ENCODE data around the gene HECW1. TPM values are rescaled to one million over a fixed set of nuclear protein-coding genes. Genes with fewer than 3 reads are reported as not detected.

HECW1 gene
- total and polyA plus RNA-seq, 2 of the 8 experiments (the other 6 are each of a cell fraction or from before 2014, with no cell fraction given): 2.9 to 12.7 TPM

DNA sequence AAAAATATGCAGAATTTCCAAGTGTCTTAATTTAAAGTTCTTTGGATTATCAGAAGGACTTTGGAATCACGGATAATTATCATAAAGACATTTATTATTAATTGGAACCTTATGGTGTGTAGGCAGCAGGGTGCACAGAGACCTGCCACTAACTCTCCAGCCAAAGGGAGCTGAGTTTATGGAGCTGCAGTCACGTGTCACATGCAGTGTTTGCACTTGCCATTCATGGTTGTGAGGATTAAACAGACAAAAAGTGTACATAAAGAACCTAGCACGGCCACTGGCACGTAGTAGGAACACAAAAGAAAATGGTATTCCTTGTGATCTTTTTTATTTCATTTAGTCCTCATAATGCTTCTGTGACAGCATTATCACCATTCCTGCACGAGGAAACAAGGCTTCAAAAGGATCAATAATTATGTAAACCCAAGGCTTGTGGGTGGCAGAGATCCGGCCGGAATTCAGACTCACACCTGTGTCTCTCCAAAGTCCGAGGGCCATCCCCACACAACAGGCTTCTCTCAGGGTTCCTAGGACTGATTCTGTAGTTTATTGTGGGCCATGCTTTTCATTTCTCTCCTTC is 326.5 kb downstream of the HECW1 start:
- Histone ChIP-seq H3K27me3 (replicated peaks in 1 of 4; ENCODE audit: control insufficient read depth in 3 of 4, extremely low read depth in 1 of 4, insufficient read depth in 3 of 4, low read length in 3 of 4) (no peaks in the 10 kb centered on the region), H3K9ac (replicated peaks in 1 of 4; ENCODE audit: extremely low read depth in 1 of 4, low read depth in 3 of 4, low read length in 3 of 4) (no peak overlapping the region), H3K4me3 (ENCODE audit: extremely low read depth in 1 of 4, insufficient read depth in 2 of 4, low read depth in 3 of 4, low read length in 4 of 4) (no peak overlapping the region), H3K4ac (replicated peaks; ENCODE audit: insufficient read length, low read depth, low read length) (no peak overlapping the region), H4K8ac (ENCODE audit: extremely low read depth, insufficient read depth, low read length) (no peak overlapping the region), H3K79me1 (ENCODE audit: low read depth, low read length) (no peaks in the 10 kb centered on the region; the same call in 1 of the 2 replicates), H3K36me3 (ENCODE audit: control insufficient read depth in 2 of 4, insufficient read depth in 4 of 4, low read length in 3 of 4) (no peaks in the 10 kb centered on the region), H3K4me2 (ENCODE audit: insufficient read depth in 1 of 2, low read depth in 2 of 2, low read length in 2 of 2) (no peak overlapping the region), H3K9me3 (ENCODE audit: insufficient read depth in 2 of 2, low read depth in 1 of 2, low read length in 1 of 2) (no peaks in the 10 kb centered on the region), H2BK15ac (ENCODE audit: low read length) (no peak overlapping the region), H3K4me1 (replicated peaks in 1 of 4; ENCODE audit: control insufficient read depth in 3 of 4, insufficient read depth in 4 of 4, low read length in 3 of 4) (peaks cover 0 to 3% (median 1%) of the 10 kb centered on the region in 4 experiments; a peak in 2 of 7 replicates), H3K79me2 (ENCODE audit: control insufficient read depth in 1 of 2, insufficient read depth in 2 of 2, low read length in 2 of 2) (no peaks in the 10 kb centered on the region), H2BK20ac (ENCODE audit: low read length) (peak overlapping the region; percentile 68; the same call in 1 of the 2 replicates), H4K91ac (replicated peaks; ENCODE audit: insufficient read length, low read length) (no peak overlapping the region), H3K23me2 (ENCODE audit: low read depth, low read length) (no peaks in the 10 kb centered on the region), H3K23ac (ENCODE audit: insufficient read length) (no peak overlapping the region), H2BK12ac (ENCODE audit: low read depth, low read length) (0 out of 2 replicates have a peak overlapping the region, but pooled peaks have one; percentile 20), H4K20me1 (replicated peaks in 1 of 2; ENCODE audit: control insufficient read depth in 1 of 2, insufficient read depth in 2 of 2, low read length in 2 of 2) (no peaks in the 10 kb centered on the region), H2BK5ac (ENCODE audit: low read depth, low read length) (peak overlapping the region; percentile 60; the same call in 1 of the 2 replicates), H3K27ac (ENCODE audit: low read depth, low read length) (no peak overlapping the region), H2AFZ (ENCODE audit: low read length) (0 out of 2 replicates have a peak overlapping the region, but pooled peaks have one; percentile 88), H3K18ac (ENCODE audit: extremely low read depth, low read length) (0 out of 2 replicates have a peak overlapping the region, but pooled peaks have one; percentile 78), H3K14ac (ENCODE audit: insufficient read length) (no peak overlapping the region), H2AK5ac (ENCODE audit: low read depth, low read length) (no peak overlapping the region), H2BK120ac (replicated peaks; ENCODE audit: low read depth, low read length) (no peak overlapping the region), H3K56ac (replicated peaks; ENCODE audit: insufficient read length, low read depth, low read length) (no peak overlapping the region), H4K5ac (ENCODE audit: insufficient read length, low read depth, low read length) (no peak overlapping the region)
- ChIA-PET POLR2A (ENCODE audit: partially characterized antibody) (interaction anchor here (0.7 kb wide), 1 partner anchor 506 kb away, joined by 4 read pairs; no protein-coding TSS in a partner anchor), CTCF (ENCODE audit: partially characterized antibody) (interaction anchor here (0.6 to 2.7 kb wide), 62 partner anchors 8 to 1498 kb away, joined by 3 to 20 read pairs (median 4); partner anchors contain the start of genes MRPL32 and PSMA2)
- WGBS, 2 experiments (ENCODE audit: extremely low coverage in 1 of 2, insufficient coverage in 1 of 2, insufficient read length in 1 of 2, insufficient replicate concordance in 2 of 2, low coverage in 1 of 2, low lambda C conversion rate in 2 of 2, missing lambda C conversion rate in 1 of 2): 91% methylated on average over 8 of the region's 8 CpGs; no CpG with 5 or more reads in 1 of the 2 experiments
- DNase-seq (ENCODE audit: low read depth in 1 of 2, low spot score in 2 of 2) (peak in 1 of 2 experiments; percentile 48), FAIRE-seq (no peak)
- TF ChIP-seq RNF2 (IDR thresholded peaks at IDR 0.05; ENCODE audit: borderline replicate concordance, low read depth, low read length, missing control alignments, poor library complexity, severe bottlenecking) (no peak), NANOG (IDR thresholded peaks at IDR 0.05; ENCODE audit: insufficient read depth, low read depth, low read length, poor library complexity, severe bottlenecking) (no peak), POU5F1 (IDR thresholded peaks at IDR 0.05; ENCODE audit: low read depth, low read length) (no peak)

All from H1 (cell line).